ENCODE data around the gene ULK2.
"Not testable (repeated sequence)": the region's sequence is repeated elsewhere in the genome, so short reads cannot be mapped to it uniquely, and the experiment has no call there.

ULK2 gene

GRCh38 chr17:19768046-19768782, 99.5 kb downstream of the ULK2 start:
- DNase-seq (ENCODE audit: low read depth in 2 of 3, low spot score in 1 of 3) = no peak

GRCh38 chr17:19766421-19767270, 101.1 kb downstream of the ULK2 start:
- peak; percentile 54 to 82 (median 73) for DNase-seq (ENCODE audit: low read depth in 2 of 3, low spot score in 1 of 3)

- DNase-seq (ENCODE audit: low read depth in 2 of 3, low spot score in 1 of 3) = no peak
These were observed 101.7 kb downstream of the ULK2 start for GRCh38 chr17:19766016-19766415.

DNA sequence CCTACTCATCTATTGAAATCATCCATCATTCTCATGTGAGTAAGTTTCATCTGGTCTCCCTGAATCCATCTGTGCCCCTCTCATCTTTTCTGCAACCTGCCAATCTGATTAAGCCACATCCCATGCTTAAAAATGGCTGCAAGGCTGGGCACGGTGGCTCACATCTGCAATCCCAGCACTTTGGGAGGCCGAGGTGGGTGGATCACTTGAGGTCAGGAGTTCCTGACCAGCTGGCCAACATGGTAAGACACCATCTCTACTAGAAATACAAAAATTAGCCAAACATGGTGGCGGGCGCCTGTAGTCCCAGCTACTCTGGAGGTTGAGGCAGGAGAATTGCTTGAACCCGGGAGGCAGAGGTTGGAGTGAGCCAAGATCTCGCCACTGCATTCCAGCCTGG, 103.7 kb downstream of the ULK2 start:
- not testable (repeated sequence) for DNase-seq (ENCODE audit: low read depth in 2 of 3, low spot score in 1 of 3)

DNA sequence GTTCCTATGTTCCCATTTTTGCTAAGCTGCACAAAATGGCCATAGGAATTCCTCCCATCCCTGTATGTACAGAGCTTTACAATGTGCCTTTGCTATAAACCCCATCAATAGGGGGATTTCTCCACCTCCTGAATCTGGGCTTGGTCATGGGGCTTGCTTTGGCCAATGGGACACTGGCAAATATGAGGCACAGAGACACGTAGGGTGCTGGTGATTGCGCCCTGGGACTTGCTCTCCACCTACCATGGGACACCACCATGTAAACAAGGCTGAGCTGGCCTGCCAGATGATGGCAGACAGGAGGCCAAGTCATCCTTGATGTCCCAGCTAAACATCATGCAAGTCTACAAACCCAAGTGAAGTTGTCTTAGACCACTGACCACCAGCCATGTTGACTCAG, 104.3 kb downstream of the ULK2 start:
- DNase-seq (ENCODE audit: low read depth in 2 of 3, low spot score in 1 of 3) = no peak

DNA sequence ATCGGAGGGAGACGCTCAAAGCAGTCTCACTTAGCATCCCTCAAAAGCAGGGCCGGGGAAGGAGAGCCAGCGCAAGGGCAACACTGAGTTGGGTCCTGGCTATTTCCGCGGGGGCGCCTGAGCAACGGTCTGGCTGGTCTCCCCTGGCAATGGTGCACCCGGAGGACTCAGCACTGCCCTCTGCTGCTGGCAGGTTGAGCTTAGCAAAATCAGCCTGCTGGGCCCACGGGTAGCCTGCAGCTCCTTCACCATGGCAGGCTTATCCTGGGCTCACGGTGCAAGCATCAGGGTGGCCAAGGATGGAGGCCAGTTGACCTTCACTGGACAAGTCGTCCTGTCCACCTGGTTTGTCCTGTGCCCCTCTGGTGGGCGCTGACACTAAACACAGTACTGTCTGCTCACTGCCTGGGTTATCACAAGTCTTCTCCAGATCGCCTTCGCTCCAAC, 105.2 kb downstream of the ULK2 start:
- peak; percentile 25 to 64 (median 45) for DNase-seq (ENCODE audit: low read depth in 2 of 3, low spot score in 1 of 3)

GRCh38 chr17:19760746-19761145, 107.0 kb downstream of the ULK2 start:
- DNase-seq (ENCODE audit: low read depth in 2 of 3, low spot score in 1 of 3) = no peak

DNA sequence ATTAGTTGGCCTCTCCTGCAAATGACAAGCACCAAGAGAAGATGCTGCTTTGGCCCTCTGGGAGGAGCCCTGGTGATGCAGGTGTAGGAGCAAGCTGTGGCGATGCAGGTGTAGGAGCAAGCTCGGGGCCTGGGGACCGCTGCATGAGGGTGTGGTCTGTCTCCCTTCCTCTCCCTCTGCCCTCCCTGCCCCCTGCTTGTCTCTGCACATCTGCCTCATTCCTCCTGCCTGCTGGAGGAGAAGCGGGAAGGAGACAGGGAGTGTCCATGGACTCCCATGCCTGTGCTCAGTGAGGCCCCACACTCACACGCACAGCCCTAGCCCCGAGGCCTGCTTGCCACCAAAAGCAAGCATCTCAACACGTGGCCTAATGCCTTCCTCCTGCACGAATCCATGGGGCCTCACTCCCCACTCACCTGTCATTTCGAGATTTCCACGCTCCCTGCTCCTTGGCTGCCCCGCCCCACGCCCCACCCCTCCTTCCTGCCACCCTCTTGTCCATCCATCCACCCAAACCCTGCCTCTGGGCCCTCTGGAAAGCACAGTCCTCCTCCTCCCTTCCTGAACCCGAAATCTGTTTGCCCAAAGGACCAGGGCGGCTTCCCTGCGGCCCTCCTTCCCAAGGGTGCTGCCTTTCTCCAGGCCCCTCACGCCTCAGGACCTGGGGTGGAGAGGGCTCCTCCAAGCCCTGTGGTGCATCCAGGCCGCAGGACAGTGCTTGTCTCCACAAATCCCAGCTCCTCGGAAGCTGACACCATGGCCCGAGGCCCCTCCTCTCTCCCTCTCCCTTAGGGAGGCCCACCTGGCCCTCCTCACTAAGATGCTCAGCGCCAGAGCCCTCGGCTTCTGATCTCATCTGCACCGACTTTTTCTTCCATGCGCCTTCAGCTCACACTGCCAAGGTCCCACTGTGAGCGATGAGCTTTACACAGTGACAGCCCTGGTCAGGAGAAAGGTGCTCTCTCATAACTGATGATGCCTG, 107.9 kb downstream of the ULK2 start:
- no peak for DNase-seq (ENCODE audit: low read depth in 2 of 3, low spot score in 1 of 3)

DNA sequence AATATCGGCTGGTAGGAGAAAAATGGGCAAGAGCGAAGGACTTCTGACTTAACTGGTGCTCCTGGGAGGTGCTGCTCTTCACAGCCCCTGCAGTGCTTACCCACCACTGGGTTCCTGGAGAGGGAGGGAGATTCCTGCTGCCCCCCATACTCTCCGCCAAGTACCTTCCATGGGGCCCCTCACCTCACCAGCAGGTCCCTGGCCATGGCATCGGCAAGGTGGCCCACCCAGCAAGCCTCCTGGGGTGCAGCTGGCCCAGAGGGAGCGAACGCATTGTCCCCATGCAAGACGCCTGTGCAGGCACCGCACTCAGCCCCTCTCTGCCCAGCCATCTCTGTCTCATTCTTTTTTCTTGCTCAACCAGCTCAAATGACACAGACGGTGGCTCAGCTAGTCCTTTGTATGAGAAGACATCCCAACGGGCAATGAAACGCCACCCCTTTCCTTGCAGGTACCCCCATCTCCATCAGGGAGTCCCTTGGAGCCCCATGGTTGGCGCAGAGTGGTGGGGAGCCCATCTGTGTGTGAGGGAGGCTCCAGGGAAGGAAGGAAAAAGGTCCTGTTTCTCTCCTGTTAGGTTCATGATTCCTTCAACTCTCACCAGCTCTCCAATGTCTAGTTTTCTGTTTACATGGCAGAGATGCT, 110.1 kb downstream of the ULK2 start:
- DNase-seq (ENCODE audit: low read depth in 2 of 3, low spot score in 1 of 3) = no peak

DNA sequence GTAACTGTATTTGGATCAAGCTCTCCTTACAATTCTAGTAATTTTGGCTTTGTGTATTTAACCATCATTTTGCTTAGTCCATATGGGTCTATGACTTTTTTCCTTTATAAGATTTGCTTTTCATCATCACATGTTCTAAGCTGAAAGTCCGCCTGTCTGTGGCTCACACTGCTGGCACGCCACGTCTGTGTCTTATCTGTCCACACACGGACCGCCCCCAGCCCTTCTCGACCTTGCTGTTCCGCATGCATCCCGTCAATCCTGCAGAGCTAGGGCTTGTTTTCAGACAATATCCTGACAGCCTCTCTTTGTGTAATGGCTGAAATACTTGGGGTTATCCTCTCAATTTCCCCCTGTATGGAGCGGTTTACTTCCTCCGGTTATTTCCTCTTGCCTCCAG, 111.2 kb downstream of the ULK2 start:
- no peak for DNase-seq (ENCODE audit: low read depth in 2 of 3, low spot score in 1 of 3)

- no peak for DNase-seq (ENCODE audit: low read depth in 2 of 3, low spot score in 1 of 3)
These were observed 111.8 kb downstream of the ULK2 start for GRCh38 chr17:19755821-19756510.

DNA sequence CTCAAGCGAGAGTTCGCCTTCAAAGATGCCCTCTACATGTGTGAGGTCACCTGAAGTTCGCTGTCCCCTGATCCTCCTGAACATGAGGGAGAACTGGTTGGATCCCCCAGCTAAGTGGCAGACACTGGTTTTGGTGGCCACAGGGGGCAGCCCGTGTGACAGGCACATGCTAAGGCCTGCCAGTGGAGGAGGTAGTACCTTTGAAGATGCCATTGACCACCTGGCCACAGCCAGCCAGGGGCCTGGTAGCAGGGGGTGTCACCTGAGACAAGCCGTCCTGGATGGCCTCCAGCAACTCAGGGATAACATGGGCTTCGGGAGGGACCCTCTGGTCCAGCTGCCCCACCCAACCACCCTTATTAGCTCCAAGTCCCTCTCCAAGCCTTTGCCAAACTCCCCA, 112.3 kb downstream of the ULK2 start:
- no peak for DNase-seq (ENCODE audit: low read depth in 2 of 3, low spot score in 1 of 3)

DNA sequence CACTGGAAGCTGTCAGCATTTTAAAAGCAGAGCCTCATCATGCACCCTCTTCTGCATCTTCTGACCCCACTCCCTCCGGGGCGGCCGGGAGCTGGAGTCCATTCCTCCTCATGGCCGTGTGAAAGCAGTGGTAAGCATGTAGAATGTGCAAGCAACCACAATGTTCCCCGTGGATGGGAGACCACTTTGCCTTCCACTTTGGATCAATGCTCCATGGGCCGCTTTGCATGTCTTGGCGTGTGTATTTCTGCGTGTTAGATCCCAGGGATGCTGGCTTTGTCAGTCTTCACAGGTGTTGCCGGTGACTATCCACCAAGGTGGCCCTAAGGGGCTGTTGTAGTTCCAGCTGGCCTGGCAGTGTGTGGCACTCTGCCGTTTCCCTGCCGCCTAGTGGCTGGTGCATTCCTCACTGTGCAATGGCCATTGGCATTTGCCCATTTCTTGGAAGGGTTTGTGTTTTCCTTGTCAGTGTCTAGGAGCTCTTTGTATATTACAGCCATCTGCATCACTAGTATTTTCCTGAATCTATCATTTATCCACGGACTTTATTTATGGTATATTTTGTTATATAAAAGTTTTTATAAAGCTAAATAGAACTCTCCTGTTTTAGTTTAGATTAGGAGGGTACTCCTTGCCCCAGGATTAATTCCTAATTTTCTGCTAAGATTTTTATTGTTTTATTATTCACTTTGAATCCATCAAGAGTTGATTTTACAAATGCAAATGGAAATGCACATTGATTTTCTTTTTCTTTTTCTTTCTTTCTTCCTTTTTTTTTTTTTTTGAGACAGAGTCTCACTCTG, 113.9 kb downstream of the ULK2 start:
- DNase-seq (ENCODE audit: low read depth in 2 of 3, low spot score in 1 of 3) = no peak

DNA sequence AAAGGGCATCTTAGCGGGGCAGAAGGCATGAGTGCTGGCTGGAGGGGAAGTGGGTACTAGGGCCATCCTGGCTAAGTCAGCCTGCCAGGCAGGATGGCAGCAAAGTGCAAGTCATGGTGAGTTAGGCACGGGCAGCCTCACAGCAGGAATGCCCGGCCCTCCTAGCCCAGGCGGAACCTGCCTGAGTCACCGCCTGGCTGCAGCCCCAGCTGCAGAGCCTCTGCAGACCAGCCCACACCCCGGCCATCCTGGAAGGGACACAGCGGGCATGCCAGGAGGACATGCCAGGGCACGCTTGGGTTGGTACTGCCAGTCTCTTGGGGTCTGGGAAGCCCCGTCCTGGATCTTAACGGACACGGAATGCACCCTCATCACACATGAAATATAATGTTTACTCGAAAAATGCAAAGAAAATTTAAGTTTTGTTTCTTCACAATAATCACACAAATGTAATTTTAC, 114.7 kb downstream of the ULK2 start:
- DNase-seq (ENCODE audit: low read depth in 2 of 3, low spot score in 1 of 3) = no peak

DNA sequence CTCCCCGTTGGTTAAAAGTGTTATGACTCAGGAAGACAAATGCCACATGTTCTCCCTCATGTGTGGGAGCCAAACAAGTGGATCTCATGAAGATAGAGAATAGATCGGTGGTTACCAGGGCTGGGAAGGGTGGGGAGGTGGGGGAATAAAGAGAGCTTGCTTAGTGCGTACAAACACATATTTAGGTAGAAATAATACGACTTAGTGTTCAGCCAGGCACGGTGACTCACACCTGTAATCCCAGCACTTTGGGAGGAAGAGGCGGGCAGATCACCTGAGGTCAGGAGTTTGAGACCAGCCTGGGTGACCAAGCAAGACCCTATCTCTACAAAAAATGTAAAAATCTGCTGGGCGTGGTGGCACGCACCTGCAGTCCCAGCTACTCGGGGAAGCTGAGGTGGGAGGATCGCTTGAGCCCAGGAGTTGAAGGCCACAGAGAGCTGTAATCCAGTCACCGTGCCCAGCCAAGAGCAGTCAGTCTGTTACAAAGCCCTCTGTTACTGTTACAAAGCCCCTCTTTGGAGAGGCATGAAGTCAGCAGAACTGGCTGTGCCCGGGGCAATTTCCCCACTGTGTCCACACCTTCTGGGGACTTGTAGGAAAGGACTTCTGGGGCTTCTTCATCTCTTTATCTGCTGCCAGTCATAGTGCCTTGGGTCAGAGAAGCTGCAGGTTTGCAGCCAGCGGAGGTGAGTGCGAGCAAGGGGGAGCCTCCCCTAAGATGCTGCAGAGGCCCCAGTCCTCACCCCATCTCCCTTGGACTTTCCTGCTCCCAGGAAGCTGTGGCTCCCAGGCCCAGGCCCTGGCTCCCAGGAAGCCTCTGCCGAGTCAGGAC, 115.3 kb downstream of the ULK2 start:
- DNase-seq (ENCODE audit: low read depth in 2 of 3, low spot score in 1 of 3) = no peak

DNA sequence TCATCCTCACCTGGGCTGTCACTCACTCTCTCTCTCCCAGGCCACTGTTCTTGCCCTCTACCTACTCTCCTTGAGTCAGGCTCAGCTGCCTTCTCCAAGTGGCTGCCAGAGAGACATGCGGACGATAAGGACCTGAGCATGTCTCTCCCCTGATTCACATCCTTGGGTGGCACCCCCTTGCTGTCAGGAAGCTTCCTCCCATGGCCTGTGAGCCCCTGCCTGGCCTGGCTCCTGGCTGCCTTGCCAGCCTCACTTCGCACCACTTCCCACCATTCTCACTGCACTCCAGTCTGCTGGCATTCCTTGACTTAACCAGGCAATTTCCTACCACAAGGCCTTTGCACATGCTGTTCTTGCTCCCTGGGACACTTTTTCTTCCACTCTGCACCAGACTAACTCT, 116.9 kb downstream of the ULK2 start:
- no peak for DNase-seq (ENCODE audit: low read depth in 2 of 3, low spot score in 1 of 3)

DNA sequence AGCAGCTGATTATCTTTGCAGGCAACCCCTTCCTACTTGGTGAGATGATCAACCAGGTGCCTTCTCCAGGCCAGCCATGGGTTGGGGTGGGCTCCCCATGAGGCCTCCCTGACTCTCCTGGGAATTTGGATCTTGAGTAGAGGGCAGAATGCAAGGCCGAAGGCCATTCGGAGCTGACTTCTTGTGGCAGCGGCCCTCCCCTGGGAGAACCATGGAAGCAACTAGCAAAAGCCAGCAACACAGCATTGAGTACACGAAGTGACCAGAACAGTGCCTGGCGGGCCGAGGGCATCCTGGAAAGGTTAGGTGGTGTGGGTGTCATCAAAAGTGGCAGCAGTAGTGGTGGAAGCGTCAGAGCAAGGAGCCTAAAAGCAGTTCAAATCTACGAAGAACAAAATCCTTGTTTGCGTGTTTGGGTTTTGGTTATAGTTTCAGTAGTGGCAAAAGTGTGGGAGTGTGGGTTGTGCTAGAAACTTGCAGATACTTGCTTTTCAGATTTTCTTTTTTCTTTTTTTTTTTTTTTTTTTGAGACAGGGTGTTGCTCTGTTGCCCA, 117.6 kb downstream of the ULK2 start:
- DNase-seq (ENCODE audit: low read depth in 2 of 3, low spot score in 1 of 3) = no peak

DNA sequence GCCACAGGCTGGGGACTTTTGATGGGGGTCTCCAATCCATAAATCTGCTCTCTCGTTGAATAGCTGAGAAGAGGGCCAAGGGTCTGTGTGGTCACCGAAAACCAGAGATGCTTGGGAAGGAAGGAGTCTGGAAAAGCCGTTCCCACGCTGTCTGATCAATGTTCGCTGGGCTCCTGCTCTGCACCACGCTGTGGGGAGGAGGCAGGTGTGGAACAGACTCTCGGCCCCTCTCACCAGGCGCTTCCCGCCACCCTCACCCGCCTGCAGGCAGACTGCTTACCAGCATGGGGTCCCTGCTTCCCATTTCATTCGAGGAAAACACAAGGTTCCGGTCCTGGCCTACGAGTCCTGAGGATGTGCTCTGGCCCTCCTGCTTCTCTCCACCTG, 118.9 kb downstream of the ULK2 start:
- no peak for DNase-seq (ENCODE audit: low read depth in 2 of 3, low spot score in 1 of 3)
